ENCODE measurements around the gene SULT1C3. TPM values are rescaled to one million over a fixed set of nuclear protein-coding genes. Genes with fewer than 3 reads are reported as not detected.
A peak's percentile ranks its signal among the peaks of the same experiment; 100 is the strongest.

Gene SULT1C3
- total and polyA plus RNA-seq, 2 of the 13 experiments (the other 11 are each of a cell fraction or from before 2014, with no cell fraction given) = not detected

- TF ChIP-seq ZBTB14 (CRISPR knock-in tag; IDR thresholded peaks at IDR 0.05) (no peak), NR2C2 (CRISPR knock-in tag; IDR thresholded peaks at IDR 0.05; ENCODE audit: borderline replicate concordance) (no peak), ZNF558 (CRISPR knock-in tag; IDR thresholded peaks at IDR 0.05; ENCODE audit: borderline replicate concordance) (no peak; the same call in 1 of the 2 replicates), MED1 (CRISPR knock-in tag; IDR thresholded peaks at IDR 0.05) (peak; percentile 50), PITX1 (CRISPR knock-in tag; IDR thresholded peaks at IDR 0.05) (0 out of 2 replicates have a peak, but pooled peaks have one; percentile 45), SOX13 (IDR thresholded peaks at IDR 0.05) (no peak), SOX13 (CRISPR knock-in tag; conservative IDR thresholded peaks at IDR 0.05 in 1 of 2, IDR thresholded peaks at IDR 0.05 in 1 of 2) (peak in 1 of 2 experiments; percentile 61; a peak in 2 of 4 replicates), MAZ (IDR thresholded peaks at IDR 0.05; ENCODE audit: borderline replicate concordance, low read depth, low read length) (peak; percentile 70; the same call in 1 of the 2 replicates), MAZ (CRISPR knock-in tag; IDR thresholded peaks at IDR 0.05; ENCODE audit: low read depth) (no peak; the same call in 1 of the 2 replicates), PHF8 (CRISPR knock-in tag; IDR thresholded peaks at IDR 0.05) (peak; percentile 45; the same call in 1 of the 2 replicates), ZNF225 (CRISPR knock-in tag; IDR thresholded peaks at IDR 0.05) (peak; percentile 50; the same call in 1 of the 2 replicates), FOXC1 (CRISPR knock-in tag; IDR thresholded peaks at IDR 0.05; ENCODE audit: borderline replicate concordance) (no peak), KDM5B (CRISPR knock-in tag; IDR thresholded peaks at IDR 0.05; ENCODE audit: borderline replicate concordance) (peak; percentile 43; the same call in 1 of the 2 replicates), ZNF7 (CRISPR knock-in tag; IDR thresholded peaks at IDR 0.05) (no peak), TFDP2 (CRISPR knock-in tag; IDR thresholded peaks at IDR 0.05) (peak; percentile 47), ZNF335 (CRISPR knock-in tag; IDR thresholded peaks at IDR 0.05) (no peak), SIX1 (CRISPR knock-in tag; IDR thresholded peaks at IDR 0.05; ENCODE audit: borderline replicate concordance) (peak; percentile 94), NFYB (CRISPR knock-in tag; IDR thresholded peaks at IDR 0.05) (peak; percentile 38), NR2F1 (CRISPR knock-in tag; IDR thresholded peaks at IDR 0.05) (peak in 1 of 2 experiments; percentile 42; a peak in 1 of 4 replicates), ZKSCAN5 (CRISPR knock-in tag; IDR thresholded peaks at IDR 0.05) (peak; percentile 73; the same call in 1 of the 2 replicates), KDM6A (CRISPR knock-in tag; IDR thresholded peaks at IDR 0.05; ENCODE audit: low read depth) (peak; percentile 41; the same call in 1 of the 2 replicates), ZNF354B (CRISPR knock-in tag; IDR thresholded peaks at IDR 0.05) (no peak), TAF1 (CRISPR knock-in tag; IDR thresholded peaks at IDR 0.05) (peak; percentile 46; the same call in 1 of the 2 replicates), ZNF546 (CRISPR knock-in tag; conservative IDR thresholded peaks at IDR 0.05) (no peak), MAFG (CRISPR knock-in tag; IDR thresholded peaks at IDR 0.05) (no peak), CBX2 (IDR thresholded peaks at IDR 0.05; ENCODE audit: low read depth, low read length) (no peak), CBX2 (CRISPR knock-in tag; IDR thresholded peaks at IDR 0.05; ENCODE audit: low read depth) (no peak), ZNF773 (CRISPR knock-in tag; IDR thresholded peaks at IDR 0.05; ENCODE audit: borderline replicate concordance) (no peak)
- TF ChIP-seq, protein P1, sequence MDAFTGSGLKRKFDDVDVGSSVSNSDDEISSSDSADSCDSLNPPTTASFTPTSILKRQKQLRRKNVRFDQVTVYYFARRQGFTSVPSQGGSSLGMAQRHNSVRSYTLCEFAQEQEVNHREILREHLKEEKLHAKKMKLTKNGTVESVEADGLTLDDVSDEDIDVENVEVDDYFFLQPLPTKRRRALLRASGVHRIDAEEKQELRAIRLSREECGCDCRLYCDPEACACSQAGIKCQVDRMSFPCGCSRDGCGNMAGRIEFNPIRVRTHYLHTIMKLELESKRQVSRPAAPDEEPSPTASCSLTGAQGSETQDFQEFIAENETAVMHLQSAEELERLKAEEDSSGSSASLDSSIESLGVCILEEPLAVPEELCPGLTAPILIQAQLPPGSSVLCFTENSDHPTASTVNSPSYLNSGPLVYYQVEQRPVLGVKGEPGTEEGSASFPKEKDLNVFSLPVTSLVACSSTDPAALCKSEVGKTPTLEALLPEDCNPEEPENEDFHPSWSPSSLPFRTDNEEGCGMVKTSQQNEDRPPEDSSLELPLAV (CRISPR knock-in tag; conservative IDR thresholded peaks at IDR 0.05; ENCODE audit: low read depth) = no peak
Measured at GRCh38 chr2:108288534-108289106, 48.9 kb downstream of the SULT1C3 start, which contains the start of gene SULT1C2 (continued).

Measured in HepG2 (cell line).